ENCODE measurements around the gene ITPK1.

The ITPK1 gene

DNA sequence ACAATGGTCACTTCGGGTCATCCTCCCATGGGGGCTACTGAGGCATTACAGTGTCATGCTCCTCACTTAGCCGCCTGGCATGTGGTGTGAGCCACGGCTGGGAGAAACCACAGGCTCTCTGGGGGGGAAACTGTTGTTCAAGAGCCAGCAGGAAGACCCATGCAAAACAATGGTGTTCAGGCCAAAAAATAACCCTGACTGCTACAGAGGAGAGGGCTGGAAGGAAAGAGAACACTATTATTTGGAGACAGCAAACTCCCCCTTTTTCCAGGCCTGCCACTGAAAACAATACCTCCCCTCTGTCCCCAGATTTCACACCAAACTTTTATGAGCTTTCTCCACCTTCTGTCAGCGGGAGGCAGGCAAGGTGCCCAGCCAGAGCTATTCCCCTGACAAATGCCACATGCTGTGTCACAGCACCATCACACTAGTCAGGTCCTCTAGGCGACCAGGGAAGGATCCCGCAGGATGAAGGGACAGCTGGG, 109.1 kb downstream of the ITPK1 start:
- no peak for DNase-seq

DNA sequence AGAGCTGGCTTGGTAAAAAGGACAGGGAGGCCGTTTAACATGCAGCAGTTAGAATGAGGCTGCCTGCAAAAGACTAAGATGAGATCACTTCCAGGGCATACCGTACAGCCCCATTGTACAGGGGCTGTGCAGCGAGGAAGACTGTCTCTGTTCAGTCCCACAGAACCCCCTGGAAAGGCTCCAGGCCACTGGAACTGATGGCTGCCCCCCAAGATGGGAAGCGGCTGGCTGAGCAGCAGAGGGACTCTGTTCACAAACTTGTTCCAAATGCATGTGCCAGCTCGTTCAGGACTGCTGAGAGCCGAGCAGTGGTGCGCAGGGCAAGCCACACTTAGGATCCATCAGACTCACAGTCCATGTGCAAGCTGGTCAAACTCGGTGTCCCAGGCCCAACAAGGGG, 109.9 kb downstream of the ITPK1 start:
- DNase-seq: no peak

DNA sequence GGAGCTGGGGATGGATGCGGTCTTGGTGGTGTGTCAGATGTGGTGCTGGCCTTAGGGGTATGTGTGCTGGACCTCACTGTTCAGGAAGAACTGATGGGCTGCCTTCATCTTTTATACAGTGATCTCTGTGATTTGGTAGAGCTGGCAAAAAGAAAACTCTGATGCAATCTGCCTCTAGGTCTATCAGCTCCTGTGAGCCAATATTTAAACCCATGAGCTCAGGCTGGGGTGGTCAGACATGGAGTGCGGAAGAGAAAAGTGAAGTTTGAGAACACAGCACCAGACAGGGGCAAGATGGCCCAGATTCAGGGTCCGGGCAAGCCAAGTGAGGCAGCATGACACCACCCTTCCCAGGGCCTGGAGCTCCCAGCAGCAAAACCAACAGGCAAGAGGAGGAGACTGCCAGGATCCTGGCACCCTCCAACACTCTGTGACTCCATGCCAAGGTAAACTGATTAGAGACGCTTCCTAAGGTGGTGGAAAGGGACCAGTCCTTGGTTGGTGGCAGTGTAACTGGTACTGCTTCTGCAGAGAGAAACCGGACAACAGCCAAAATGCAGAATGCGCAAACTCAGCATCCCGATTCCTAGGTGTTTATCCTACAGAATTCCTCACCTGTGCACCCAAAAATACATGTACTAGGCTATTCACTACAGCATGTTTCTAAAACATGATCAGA, 110.5 kb downstream of the ITPK1 start:
- no peak for DNase-seq

- DNase-seq: no peak
These were observed 111.0 kb downstream of the ITPK1 start for GRCh38 chr14:93004699-93005082.

DNA sequence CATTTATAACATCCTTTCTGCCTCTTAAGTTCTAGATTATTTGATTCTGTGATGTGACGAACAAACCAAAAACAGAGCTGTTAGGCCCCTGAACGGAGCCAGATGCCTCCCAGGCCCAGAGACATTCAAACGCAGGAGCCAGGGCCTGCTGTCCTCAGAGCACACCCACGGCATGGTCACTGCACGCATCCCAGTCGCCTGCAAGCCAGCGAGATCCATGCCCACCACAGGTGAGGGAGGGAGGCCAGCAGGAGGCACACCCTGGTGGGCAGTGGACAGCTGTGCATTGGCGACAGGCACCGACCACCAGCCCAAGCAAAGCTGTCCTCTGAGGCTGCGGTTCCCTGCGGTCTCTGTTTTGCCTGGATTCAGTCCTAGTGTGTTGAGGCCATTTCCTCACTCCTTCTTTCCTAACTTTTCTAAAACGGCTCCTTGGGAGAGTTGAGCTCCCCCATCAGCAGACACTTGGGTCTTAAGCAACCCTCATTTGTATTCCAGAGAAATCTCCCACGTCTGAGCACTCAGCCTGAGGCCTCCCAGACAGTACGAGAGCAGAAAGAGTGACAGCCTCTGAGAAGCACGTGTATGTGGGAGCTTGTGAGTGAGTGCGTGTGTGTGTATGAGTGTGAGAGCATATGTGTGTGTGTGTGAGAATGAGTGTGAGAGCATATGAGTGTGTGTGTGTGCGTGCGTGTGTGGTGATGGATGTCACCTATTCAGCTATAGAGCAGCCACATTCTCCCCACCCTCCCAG, 111.6 kb downstream of the ITPK1 start:
- no peak for DNase-seq

GRCh38 chr14:93002851-93003298, 112.8 kb downstream of the ITPK1 start:
- DNase-seq: no peak

DNA sequence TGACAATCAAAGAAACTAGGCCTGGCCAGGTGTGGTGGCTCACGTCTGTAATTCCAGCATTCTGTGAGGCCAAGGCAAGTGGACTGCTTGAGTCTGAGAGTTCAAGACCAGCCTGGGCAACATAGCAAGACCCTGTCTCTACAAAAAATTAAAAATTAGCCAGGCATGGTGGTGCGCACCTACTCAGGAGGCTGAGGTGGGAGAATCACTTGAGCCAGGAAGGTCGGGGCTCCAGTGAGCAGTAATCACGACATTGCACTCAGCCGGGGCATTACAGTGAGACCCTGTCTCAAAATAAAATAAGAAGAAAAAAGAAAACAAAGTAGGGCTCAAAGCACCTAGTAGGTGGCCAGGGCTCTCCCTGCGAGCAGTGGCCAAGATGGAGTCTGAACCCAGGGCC, 113.7 kb downstream of the ITPK1 start:
- no peak for DNase-seq

DNA sequence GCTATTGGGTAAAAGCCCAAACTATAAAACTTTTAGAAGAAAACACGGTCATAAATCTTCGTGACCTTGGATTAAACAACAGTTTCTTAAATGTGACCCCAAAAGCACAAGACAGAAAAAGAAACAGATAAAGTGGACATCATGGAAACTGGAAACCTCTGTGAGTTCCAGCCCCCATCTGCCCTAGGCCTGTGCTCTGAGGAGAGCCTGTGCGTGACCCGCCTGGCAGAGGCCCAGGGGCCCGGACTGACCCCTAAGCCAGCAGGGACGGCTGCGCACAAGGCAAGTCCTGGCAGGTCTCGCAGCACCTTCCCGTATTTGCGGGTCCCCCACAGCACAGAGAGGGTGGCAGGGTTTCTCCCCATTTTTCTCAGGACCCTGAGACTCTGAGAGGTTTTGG, 116.8 kb downstream of the ITPK1 start:
- no peak for DNase-seq

DNA sequence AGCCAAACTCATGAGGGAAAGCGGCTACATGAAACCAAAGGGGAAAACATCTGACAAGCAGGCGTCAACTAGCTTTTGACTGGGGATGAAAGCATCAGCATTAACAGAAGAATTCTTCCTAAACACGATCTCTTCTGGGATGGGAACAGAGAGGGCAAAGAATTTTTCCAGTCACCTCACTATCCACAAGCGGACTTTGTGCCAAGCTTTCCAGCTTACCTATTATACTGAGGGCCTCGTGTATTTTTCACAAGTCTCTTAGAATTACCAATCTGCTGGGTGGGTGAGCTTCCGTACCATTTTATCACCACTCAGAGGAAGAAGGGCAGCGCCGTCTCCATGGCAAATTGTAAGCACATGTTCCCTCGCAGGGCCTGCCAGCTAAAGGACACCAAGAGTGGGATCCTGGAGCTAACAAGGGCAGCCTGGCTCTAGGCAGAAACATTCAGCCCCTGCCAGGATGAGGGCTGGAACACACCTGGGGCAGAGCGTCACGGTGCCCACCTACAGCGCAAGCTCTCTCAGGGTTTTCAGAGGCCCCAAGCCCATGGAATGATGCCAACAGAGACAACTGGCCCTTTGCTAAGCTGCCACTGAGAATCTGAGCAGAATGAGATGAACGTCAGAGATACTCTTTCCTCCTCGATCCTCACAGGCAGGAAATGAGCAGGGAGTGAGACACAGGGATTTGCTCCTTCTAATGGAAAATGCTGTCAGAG, 118.2 kb downstream of the ITPK1 start:
- no peak for DNase-seq

GRCh38 chr14:92995620-92996019, 120.1 kb downstream of the ITPK1 start:
- DNase-seq: no peak

GRCh38 chr14:92994942-92995341, 120.8 kb downstream of the ITPK1 start:
- no peak for DNase-seq

DNA sequence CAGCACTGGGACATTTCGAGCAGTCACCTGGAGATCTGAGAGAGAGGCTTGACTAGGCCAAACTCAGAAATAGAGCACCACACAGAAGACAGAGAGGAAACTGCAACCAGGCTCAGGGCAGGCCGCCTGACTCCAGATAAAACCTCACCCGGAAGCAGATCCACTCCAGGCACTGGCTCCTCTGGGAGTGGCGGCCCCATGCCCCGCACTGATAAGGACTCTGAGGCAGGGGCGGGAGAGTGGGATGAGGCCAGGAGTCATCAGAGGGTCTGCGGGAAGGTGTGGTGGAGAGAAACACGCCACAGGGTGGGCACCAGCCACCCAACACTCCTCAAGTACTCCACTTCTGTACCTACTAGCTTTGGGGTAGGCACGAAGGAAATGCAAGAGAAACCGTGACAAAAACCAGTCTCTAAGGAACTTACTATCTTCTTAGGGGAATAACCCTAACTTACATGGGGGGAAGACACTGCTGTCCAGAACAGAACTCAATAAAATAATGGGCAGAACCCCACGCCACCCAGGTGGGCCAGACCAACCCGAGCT, 121.5 kb downstream of the ITPK1 start:
- no peak for DNase-seq

GRCh38 chr14:92993302-92993701, 122.4 kb downstream of the ITPK1 start:
- no peak for DNase-seq

- no peak for DNase-seq
These were observed 124.2 kb downstream of the ITPK1 start for GRCh38 chr14:92991536-92991935.

DNA sequence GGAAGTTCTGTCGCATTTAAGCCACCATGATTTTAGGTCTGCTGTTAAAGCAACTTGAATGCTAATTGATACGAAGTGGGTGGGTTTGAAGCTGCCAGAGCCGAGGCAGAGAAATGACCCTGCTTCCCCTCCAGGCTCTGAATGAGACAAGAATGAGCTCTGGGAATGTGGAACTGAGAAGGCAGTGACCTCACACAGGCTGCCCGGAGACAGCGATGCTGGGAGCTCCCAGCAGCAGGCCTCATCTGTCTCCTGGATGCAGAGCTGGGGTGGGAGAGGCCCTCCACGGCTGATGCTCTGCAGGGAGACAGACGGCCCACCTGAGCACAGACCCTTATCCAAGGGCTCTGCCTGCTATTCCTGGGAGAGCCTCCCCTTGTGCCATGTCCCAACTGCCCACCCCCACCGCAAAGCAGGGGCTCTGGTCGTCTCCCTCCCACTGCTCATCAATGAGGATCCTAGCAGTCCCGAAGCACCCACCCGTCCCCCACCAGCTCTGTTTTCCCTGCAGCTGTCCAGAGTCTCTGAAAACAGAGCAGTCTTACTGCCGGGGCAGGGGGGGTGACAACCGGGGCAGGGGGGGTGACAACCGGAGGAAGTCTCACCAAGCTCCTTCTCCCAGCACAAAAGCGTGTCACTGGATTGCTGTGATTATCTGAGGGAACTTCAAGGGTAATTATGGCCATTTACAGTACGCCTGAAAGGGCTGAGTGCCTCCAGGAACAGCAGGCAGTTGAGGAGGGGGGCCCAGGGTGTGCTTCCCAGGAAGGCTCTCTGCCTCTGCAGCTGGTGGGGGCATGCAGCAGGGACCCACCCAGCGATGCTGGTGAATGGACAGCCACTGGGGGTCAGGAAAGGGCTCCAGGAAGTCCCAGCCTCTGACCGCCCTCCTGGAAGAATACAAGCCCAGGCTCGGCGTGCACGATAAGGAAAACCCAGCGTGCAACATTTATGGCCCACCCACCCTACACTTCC, 125.0 kb downstream of the ITPK1 start:
- no peak for DNase-seq

DNA sequence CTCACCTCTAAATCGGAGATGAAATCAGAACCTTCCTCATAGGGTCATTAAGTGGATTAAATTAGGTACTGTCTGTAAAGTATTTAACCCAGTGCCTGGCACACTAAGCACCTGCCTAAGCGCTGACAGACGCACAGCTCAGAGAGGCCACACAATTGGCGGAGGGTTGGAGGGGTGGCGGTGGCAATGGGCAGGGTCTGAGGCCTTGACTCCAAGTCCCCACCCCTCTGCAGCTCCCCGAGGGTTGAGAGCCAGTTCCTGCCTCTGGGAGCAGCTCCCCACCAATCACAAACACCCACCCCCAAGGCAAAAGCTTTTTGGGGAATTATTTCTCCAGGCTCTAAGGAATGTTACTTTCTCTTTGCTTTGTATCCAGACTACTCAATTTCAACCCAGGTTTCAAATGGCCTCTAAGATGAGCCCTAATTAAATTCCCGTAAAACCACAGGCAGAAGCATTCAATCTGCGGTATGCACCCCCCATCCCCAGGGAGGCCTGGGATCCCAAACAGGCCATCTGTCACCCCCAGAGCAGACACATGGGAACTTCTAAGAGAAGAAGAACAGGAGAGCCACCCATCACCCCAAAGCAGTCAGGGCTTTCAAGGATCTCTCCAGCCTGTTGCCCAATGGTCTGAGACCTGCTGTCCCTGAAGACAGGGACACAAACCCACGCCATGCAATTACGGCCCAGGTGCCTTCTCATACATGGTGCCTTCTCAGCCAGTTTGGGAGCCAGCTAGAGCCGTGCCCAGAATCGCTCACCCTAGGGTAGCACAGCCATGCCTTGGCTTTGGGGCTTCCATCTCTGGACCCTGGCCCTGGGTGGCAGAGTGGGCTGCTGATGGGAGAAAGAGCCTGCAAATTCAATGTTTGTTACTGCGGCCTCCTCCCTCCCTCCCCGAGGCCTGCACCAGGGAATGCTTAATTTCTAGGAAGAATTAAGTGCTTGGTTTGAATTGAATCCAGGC, 126.7 kb downstream of the ITPK1 start:
- DNase-seq: no peak

DNA sequence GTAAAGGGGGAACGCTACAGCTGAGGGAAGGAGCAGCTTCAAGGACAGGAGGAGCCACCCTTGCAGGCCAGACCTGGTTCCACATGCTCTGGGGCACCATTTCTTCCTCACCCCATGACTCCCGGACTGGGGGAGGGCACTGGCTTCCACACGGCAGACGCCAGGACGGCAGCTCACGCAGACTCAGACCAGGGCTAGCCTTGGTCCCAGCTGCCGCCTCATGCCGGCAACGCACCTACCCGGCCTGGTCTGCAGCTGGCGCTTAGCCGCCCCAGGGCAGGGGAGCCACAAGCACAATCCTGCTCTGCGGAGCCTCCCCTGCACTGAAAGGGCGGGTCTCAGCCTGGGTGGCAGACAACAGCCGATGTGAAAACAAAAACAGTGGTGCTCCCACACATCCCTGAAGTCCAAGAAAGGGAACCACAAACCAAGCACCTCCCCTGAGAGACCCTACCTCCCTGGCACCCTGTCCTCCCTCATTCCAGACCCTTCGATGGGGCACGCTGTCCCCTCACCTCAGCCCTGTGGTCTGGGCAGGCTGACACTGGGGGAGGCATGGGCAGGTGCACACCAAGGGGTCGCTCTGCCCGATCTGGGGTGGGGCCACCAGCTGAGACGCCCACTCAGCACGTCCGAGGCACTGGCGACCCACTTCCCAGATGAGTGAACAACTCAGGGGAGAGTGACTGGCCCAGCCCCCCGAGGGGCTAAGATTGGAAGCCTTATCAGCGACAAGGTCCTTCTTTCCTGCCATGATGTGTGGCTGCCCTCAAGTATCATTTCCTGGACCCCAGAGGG, 127.8 kb downstream of the ITPK1 start:
- DNase-seq: no peak

- DNase-seq: no peak
These were observed 128.6 kb downstream of the ITPK1 start for GRCh38 chr14:92987148-92987570.

DNA sequence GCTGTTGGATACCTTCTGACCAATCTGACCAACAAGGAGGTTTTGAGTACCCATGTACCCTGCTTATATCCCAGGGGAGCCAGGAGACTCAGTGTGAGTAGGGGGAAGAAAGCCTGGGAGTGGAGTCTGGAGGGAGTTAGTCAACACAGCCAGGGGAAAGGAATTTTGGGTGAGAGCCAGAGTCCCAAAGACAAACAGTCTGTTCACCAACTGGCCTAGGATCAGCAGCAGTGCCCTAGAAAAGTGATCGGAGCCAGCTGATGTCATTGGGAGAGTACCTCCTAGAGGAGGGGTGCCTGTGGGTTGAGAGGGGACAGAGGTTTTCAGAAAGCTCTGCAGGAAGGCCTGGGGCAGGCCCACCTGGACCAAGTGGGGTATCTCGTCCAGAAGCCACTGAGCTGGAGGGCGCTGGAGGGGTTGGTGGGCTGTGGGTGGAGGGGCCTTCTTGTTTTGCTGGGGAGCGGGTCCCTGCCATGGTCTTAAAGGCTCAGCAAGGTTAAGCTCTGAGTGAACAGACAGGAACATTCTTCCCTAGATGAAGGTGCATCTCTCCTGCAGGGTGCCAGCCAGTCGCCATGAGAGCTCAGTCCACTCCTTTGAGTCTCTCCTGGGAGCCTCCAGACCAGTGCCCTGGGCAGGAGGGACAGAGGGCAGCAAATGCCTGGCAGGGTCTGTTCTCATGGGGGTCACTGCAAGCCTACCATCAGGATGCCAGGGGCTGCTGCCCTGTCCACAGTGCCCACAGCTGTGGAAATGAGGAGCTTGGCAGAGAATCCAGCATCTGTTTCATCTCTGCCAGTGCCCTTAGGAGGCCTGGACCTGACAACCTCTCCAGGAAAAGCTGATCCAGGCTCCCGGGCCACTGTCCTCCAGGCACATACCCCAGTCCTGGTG, 129.2 kb downstream of the ITPK1 start:
- DNase-seq: peak; percentile 49

Data from HCEC 1CT (cell line).